ENCODE results near the gene MGMT.

The MGMT gene

DNA sequence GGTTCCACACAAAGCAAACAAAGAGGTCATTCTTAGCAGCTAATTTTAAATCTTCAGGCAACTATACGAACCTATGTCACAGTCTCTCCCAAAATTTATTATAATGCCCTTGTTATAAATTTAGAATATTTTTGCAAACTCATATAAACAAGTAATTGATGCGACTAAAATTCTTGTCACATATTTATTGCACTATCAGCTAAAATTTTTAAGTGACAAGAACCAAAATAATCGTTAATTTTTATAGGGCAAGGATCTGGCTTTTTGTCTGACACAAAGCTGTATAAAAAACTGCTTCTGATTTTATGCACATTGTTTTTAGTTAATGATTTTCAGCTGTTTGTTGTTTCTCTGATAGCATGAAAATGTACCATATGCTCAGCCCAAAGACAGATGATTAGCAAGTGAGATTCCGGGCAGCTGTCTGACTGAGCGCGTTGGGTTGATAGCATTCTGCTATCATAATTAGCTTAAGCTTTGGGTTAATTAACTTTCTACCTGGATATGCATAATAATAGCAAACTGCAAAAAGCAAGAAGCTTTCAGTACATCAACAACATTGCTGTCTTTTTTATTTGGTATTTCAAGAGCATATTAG lies 136.0 kb downstream of the MGMT start:
- TF ChIP-seq, protein P1, sequence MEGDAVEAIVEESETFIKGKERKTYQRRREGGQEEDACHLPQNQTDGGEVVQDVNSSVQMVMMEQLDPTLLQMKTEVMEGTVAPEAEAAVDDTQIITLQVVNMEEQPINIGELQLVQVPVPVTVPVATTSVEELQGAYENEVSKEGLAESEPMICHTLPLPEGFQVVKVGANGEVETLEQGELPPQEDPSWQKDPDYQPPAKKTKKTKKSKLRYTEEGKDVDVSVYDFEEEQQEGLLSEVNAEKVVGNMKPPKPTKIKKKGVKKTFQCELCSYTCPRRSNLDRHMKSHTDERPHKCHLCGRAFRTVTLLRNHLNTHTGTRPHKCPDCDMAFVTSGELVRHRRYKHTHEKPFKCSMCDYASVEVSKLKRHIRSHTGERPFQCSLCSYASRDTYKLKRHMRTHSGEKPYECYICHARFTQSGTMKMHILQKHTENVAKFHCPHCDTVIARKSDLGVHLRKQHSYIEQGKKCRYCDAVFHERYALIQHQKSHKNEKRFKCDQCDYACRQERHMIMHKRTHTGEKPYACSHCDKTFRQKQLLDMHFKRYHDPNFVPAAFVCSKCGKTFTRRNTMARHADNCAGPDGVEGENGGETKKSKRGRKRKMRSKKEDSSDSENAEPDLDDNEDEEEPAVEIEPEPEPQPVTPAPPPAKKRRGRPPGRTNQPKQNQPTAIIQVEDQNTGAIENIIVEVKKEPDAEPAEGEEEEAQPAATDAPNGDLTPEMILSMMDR (IDR thresholded peaks at IDR 0.05; ENCODE audit: insufficient read depth, low read depth, low read length, missing control alignments) = no peak
- no peak for DNase-seq (ENCODE audit: low read depth)
- no peak overlapping the region for H3K4me3 ChIP-seq (ENCODE audit: low read length)

GRCh38 chr10:129604333-129605032 lies 137.4 kb downstream of the MGMT start:
- TF ChIP-seq, protein P1 (IDR thresholded peaks at IDR 0.05; ENCODE audit: insufficient read depth, low read depth, low read length, missing control alignments) = no peak
- H3K4me3 ChIP-seq (ENCODE audit: low read length) = no peak overlapping the region
- no peak for DNase-seq (ENCODE audit: low read depth)

DNA sequence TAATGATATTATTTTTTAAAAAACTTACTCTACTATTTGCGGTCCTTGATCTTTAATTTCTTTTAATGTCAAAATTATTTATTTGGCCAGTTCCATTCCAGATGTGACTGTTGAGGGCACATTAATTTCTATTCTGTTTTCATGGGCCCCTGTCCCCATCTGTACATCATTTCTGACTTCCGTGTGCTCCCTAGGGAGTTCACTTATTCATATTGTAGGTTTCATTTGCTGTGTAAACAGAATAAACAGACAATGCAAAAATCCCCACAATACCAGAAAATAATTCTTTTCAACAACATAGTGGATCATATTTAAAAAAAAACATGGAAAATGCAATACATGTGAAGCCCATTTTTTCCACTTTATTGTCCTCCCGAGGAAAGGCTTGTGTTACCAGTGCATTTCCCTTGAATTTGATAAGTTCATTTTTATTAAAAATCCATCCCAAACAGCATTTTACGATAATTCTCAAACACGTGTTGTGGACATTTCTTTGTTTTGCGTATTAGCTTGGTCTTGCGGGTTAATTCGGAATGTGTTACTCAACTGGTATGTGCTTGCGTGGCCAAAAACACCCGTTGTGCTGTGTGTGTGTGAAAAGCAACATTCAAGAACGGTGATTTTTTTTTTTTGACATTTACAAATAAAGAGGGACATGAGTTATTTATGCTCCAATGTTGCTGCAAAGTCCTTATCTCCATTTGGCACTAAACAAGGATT lies 138.4 kb downstream of the MGMT start:
- TF ChIP-seq, protein P1 (IDR thresholded peaks at IDR 0.05; ENCODE audit: insufficient read depth, low read depth, low read length, missing control alignments) = no peak
- no peak for DNase-seq (ENCODE audit: low read depth)
- no peak overlapping the region for H3K4me3 ChIP-seq (ENCODE audit: low read length)

- no peak for DNase-seq (ENCODE audit: low read depth)
- no peak overlapping the region for H3K4me3 ChIP-seq (ENCODE audit: low read length)
- TF ChIP-seq, protein P1 (IDR thresholded peaks at IDR 0.05; ENCODE audit: insufficient read depth, low read depth, low read length, missing control alignments) = no peak
These were observed 139.0 kb downstream of the MGMT start for GRCh38 chr10:129605986-129606518.

GRCh38 chr10:129607607-129608109 lies 140.6 kb downstream of the MGMT start:
- DNase-seq (ENCODE audit: low read depth) = no peak
- TF ChIP-seq, protein P1 (IDR thresholded peaks at IDR 0.05; ENCODE audit: insufficient read depth, low read depth, low read length, missing control alignments) = no peak

DNA sequence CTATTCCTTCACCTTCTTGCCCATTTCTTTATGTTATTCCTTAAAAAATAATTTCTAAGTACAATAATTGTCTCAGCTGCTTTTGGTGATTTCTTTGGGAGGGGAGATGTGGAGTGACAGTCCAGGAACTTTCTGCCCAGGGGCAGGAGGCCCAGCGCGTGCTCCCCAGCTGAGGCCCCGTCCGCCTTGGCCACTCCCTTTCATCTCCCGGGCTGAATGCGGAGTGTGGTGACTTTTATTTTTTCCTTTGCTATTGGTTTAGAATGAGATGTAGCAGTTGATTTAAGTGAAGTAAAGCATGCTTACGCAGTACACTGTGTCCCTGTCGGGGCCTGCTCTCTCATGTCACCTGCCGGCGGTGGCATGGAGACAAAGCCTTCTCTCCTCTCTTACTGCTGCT lies 141.6 kb downstream of the MGMT start:
- no peak overlapping the region for H3K4me3 ChIP-seq (ENCODE audit: low read length)
- TF ChIP-seq, protein P1 (IDR thresholded peaks at IDR 0.05; ENCODE audit: insufficient read depth, low read depth, low read length, missing control alignments) = no peak
- DNase-seq (ENCODE audit: low read depth) = no peak

More at GRCh38 chr10:129607607-129608109, 140.6 kb downstream of the MGMT start:
- no peak overlapping the region for H3K4me3 ChIP-seq (ENCODE audit: low read length)
